ENCODE results near the gene CREB3L2.

The CREB3L2 gene

GRCh38 chr7:137829337-137829992 is 172.4 kb downstream of the CREB3L2 start:
- Histone ChIP-seq H3K4me3 (ENCODE audit: low read depth in 1 of 2, low read length in 2 of 2) (no peak overlapping the region), H3K36me3 (ENCODE audit: control insufficient read depth in 1 of 2, insufficient read depth in 2 of 2, low read length in 2 of 2) (no peaks in the 10 kb centered on the region), H3K4me1 (ENCODE audit: control insufficient read depth in 1 of 2, insufficient read depth in 2 of 2, low read length in 2 of 2) (peaks cover 0 to 4% of the 10 kb centered on the region in 2 donors), H3K27ac (ENCODE audit: low read length) (no peak overlapping the region), H3K27me3 (ENCODE audit: low read depth, low read length) (no peaks in the 10 kb centered on the region), H3K9me3 (ENCODE audit: control insufficient read depth in 1 of 2, low read length in 2 of 2) (peaks cover 0 to 9% of the 10 kb centered on the region in 2 donors)

GRCh38 chr7:137828456-137828855 is 173.4 kb downstream of the CREB3L2 start:
- Histone ChIP-seq H3K36me3 (ENCODE audit: control insufficient read depth in 1 of 2, insufficient read depth in 2 of 2, low read length in 2 of 2) (no peaks in the 10 kb centered on the region), H3K9me3 (ENCODE audit: control insufficient read depth in 1 of 2, low read length in 2 of 2) (peaks cover 0 to 6% of the 10 kb centered on the region in 2 donors), H3K27me3 (ENCODE audit: low read depth, low read length) (no peaks in the 10 kb centered on the region), H3K4me1 (ENCODE audit: control insufficient read depth in 1 of 2, insufficient read depth in 2 of 2, low read length in 2 of 2) (peaks cover 0 to 4% of the 10 kb centered on the region in 2 donors), H3K4me3 (ENCODE audit: low read depth in 1 of 2, low read length in 2 of 2) (no peak overlapping the region), H3K27ac (ENCODE audit: low read length) (no peak overlapping the region)

- peaks cover 0 to 10% of the 10 kb centered on the region in 2 donors for H3K4me1 ChIP-seq (ENCODE audit: control insufficient read depth in 1 of 2, insufficient read depth in 2 of 2, low read length in 2 of 2)
- no peaks in the 10 kb centered on the region for H3K36me3 ChIP-seq (ENCODE audit: control insufficient read depth in 1 of 2, insufficient read depth in 2 of 2, low read length in 2 of 2)
- no peaks in the 10 kb centered on the region for H3K9me3 ChIP-seq (ENCODE audit: control insufficient read depth in 1 of 2, low read length in 2 of 2)
- no peak overlapping the region for H3K4me3 ChIP-seq (ENCODE audit: low read depth in 1 of 2, low read length in 2 of 2)
- H3K27ac ChIP-seq (ENCODE audit: low read length), result no peak overlapping the region
- no peaks in the 10 kb centered on the region for H3K27me3 ChIP-seq (ENCODE audit: low read depth, low read length)
Observed at GRCh38 chr7:137825489-137825888, 176.4 kb downstream of the CREB3L2 start.
